Stimulated activated CD4-positive, alpha-beta T cell treated with anti-CD3 and anti-CD28 coated beads, Interleukin-1b, Interleukin-23, amount 100 ng/mL, for 4 hours (primary cell): ENCODE data around the gene LMOD1.
"Not testable (repeated sequence)": the region's sequence is repeated elsewhere in the genome, so short reads cannot be mapped to it uniquely, and the experiment has no call there.

Experiments used
- DNase-seq, 2 donors: peaks; one replicate each; pipeline ENCODE4 v3.0.0-alpha.2; 2020; ENCODE audit warnings: low read depth in 2 of 2

Gene LMOD1

DNA sequence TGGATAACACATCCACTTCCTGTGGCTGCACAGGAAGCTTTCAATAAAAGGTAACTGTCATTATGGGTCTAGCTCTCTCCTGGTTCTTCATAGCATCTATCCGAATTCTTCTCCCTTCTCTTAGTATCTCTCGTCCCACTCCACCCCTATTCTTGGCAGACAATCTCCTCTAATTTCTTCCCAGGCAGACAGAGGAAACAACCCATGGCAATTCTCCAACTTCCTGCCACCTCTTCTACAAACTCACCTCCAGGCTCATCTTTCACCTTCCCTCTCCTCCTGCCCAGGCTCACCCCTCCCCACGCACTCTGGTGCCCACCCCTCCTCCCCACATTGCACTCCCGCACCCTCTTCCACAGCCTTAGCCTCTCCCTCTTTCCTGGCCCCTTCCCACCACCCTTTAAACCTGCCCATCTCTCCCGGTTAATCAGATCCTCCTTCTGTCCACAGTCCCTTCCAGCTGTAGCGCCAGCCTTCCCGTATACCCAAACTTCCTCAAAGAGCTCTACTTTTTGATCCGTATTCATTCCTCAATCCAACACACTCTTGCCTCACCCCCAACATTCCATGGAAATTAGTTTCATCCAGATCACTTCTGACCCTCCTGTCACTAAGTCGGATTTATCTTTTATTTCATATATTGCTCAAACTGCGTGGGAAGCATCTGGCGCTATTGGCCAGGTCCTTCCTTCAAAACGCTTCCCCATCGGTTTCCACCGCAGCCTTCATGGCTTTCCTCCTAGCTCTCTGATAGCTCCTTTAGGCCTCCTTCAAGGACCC, 31.7 kb downstream of the LMOD1 start:
- no peak for DNase-seq

DNA sequence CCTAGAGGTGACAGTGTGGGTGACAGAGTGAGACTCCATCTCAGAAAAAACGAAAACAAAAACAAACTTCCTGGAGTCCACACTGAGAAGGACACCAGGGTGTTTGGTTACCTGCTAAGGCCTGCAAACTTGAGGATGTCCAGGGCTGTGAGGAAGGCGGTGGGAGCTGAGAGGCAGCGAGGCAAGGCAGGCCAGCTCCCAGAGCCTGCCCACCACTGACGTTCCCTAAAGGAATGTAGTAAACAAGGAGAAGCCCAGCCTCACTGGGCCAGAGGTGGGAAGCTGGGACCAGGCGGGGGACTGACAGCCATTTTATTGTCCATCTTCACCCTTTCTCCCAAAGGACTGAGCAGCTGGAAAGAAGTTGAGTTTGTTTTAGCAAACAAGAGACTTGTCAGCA, 33.5 kb downstream of the LMOD1 start:
- DNase-seq = no peak

DNA sequence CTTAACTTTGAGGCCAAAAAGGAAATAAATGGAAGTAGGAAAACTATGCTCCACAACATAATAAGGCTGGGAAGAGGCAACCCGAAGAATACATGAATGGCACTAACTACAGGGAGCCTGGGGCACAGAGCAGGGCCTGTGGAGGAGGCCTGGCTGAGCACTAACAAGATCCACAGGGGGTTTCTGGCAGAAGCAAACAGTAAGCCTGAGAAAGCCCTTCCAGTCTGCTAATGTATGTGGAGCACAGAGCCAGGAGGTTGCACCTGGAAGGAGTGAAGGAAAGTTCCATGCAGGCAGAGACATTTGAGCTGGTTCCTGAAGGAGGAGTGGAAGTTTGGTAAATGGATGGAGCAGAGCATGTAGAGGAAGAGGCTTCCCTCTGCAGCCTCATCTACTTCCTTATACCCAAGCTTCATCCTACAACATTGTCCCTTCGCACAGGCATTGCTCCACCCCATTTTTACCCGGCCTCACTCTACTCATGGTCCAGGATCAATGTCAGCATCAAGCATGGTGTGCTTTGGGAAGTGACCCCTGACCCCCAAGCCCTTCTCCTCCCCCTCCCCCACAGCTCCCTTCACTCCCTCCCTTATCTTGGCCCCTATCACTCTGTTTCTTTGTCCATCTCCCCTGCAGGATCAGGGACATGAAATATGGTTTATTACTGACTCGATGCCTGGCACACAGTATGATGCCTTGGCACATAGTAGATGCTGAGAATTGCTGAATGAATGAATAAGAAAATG, 34.3 kb downstream of the LMOD1 start:
- DNase-seq = no peak

DNA sequence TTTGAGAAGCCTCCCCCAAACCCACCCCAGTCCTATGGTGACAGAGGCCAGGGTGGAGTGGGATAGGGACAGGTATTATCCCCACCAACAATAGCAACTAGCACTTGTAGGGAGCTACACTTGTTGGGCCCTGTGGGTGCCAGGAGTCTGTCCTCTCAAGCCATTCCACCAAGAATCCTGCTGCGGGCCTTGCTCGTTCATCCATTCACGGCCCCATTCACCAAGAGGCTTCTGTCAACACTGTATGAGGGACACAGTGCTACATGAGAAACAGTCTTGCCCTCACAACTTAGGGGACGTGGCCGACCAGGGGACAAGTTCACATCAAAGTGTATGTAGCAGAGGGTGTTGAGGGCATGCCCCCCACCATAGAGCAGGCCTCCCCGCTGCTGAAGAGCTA, 38.7 kb downstream of the LMOD1 start:
- no peak for DNase-seq

DNA sequence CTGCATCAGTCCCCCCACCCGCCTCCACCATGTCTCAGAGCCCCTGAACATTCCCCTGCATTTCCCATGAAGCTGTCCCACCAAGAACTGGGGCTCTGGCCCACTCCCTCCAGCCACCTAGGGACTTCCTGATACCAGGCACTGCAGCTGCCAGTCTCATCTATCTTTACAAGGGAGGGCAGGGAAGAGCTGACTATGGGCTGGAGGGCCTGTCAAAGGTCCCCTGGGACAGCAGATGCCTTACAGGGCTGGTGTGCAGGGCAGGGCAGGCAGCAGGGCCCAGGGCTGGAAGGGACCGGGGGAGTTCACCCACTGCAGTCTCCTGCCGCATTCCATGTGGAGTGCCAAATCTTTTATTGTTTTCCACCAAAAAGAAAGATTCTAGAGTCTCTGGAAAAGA, 40.0 kb downstream of the LMOD1 start:
- DNase-seq = no peak

DNA sequence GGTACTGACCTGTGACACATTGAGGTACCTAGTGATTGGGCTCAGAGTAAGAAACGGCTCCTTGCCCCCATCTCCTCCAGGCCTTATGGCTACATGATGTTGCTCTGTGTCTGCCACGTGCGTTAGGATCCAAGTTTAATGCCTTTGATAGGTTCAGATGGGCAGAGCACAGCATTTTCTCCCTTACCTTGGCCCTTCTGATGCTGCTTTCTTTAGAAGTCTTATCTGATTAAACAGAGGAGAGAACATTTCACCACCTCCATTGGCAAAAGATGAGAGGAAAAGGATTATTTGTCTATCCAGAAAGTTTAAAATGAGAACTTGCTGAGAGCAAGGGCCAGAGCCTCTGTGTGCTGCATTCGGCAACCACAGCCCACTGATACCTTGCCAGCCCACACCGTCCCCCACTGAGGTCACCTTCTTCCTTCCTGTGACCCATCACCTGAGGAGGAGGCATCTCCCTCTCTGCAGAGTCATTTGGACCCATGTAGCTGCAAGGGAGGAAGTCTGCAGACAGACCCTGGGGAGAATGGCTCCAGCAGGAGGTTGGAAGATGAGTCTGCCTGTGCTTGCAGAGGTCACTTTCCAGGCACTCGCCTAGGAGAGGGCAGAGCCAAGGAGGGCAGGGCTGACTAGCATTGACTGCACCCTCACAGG, 41.0 kb downstream of the LMOD1 start:
- no peak for DNase-seq

DNA sequence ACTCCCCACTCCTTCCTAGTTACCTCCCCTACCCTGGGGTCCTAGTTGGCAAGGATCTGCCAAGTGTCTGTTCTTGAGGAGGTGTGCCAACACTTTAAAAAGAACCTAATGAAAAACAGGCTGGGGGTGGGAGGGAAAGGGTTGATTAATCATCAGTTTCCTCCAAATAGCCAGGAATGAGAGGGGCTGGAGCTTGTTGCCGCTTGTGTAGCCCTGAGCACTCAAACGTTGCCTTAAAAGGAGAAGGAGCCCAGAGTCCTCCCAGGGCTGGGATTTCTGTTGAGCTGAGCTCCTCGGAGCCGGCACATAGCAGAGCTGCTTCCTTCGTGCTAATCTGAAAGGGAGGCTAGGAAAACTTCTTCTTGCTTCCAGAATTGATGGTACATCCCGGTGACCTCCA, 41.8 kb downstream of the LMOD1 start:
- DNase-seq = no peak

DNA sequence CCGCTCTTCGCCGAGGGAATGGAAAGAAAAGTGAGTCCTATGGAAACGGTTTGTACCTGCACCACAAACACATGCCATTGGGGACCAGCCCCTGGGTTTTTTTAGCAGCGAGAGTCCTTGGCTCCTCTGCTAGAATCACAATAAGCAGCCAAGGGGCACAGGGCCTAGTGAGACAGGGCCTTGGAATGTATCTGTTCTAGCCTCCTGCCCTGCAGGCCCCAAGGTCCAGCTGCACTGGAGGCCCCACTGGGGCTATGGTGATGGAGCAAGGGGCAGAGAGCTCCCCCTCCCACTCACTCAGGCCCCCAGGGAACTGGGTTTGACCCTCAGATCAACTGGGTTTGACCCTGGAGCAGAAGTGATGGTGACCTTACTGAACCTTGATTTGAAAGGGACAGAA, 43.2 kb downstream of the LMOD1 start:
- DNase-seq = no peak

DNA sequence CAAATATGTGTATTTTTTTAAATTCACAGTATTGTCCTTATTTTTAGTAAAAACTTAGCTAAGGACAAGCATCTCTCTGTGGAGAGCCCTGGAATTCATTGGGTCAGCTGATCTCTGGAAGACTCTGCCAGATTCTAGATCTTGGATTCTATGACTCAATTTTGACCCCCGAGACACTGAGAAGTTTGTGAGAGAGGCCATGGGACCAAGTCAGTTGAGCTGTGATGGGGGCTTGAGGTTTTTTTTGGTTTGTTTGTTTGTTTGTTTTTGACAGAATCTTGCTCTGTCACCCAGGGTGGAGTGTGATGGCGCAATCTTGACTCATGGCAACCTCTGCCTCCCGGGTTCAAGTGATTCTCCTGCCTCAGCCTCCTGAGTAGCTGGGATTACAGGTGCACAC, 44.1 kb downstream of the LMOD1 start:
- DNase-seq = no peak

DNA sequence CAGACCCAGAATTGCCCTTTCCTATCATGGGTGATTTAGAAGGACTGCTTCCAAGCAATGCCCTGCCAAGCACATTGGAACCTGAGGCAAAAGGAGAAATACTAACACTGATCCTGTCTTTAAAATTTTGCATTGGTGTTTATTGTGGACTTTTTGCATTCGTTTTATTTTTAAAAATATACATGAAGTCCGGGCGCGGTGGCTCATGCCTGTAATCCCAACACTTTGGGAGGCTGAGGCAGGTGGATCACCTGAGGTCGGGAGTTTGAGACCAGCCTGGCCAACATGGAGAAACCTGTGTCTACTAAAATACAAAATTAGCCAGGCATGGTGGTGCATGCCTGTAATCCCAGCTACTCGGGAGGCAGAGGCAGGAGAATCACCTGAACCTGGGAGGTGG, 45.3 kb downstream of the LMOD1 start:
- not testable (repeated sequence) for DNase-seq

DNA sequence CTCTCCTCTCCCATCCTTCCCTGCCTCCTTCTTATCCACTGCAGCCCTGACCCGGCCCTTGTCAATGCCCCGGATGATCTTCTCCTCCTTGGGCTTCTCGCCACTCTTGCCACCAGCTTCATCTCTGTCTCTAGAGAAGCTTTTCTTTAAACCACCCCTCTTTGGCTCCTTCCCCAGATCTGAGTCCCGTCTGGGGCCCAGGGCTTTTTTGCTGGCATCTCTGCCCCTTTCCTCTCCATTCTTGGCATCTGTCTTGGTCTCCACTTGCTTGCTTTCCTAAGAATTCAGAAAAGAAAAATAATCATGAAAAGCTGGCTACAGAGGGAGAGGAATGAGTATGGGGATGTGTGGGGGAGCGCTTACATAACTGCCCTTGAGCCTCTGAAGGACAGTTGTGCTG, 45.9 kb downstream of the LMOD1 start:
- DNase-seq = no peak

DNA sequence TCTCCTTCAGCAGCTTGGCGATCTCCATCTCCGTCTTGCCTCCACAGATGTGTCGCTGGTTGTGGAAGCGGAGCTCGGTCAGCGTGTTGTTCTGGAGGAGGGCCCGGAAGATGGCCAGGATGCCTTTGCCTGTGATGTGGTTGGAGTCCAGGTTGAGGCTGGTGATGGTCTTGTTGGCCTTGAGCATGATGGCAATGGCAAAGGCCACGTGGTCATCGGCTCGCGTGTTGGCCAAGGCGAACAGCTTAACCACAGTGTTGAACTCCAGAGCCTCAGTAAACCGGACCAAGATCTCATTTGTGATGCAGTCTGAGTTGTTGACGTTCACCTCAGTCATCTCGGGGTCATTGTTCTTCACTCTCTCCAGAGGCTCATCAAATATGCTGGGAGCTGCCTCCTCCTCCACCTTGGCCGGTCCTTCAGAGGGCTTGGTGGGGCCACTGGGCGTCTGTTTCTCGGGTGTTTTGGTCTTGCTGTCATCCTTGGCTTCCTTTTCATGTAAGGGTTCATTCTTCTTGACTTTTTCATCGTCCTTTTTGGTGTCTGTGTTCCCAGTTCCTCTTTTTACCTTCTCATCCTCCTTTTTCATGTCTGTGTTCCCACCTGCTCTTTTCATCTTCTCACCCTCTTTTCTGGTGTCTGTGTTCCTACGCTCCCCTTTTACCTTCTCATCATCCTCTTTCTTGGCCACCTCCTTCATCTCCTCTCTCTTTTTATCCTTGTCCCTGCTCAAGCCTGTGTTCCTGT, 46.5 kb downstream of the LMOD1 start:
- no peak for DNase-seq

DNA sequence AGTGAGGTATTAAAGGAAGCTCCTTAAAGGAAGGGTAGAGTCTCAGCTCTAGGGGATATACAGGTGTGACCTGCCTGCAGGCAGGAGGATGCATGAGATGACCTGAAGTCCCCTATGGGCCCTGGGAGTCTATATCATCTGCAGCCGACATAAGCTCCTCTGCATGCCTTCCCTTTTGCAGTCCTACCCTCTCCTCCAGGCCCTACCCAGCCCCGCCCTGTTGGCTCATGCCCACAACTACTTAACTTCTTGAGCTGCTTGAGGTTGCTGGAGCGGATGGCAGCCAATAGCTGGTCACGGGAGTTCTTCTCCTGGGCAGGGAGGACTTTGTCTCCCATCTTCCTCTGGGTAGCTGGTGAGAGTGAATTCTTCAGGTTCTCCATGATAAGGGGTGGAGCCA, 47.4 kb downstream of the LMOD1 start:
- DNase-seq = no peak

DNA sequence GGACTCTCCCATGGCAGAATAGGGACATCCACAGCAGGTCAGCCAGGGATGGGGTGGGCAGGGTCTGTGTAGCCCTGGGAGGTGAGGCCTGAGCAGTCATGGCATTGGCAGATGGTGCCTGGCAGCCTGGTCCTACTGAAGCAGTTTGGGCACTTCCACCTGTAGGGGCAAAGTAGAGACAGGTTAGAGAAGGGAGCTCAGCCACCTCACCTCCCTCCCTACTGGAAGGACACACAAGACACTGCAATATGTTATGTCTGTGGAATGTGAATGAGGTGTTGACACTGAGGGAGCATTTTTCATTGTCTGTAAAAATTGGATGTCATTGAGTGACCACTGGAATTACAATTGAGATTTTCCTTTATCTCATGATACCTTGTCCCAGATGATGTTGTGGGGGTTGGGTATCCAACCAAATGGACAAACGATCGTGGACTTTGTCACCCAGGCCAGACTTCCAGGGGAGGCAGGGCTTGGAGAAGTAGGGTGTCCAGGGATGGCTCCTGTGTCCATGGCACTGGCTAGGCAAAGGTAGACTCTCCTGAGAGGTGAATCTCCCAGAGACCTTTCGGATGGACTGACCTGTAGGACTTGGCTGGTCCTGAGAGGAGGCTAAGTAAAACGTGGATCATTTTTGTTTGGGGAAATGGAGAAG, 48.0 kb downstream of the LMOD1 start:
- DNase-seq = no peak

DNA sequence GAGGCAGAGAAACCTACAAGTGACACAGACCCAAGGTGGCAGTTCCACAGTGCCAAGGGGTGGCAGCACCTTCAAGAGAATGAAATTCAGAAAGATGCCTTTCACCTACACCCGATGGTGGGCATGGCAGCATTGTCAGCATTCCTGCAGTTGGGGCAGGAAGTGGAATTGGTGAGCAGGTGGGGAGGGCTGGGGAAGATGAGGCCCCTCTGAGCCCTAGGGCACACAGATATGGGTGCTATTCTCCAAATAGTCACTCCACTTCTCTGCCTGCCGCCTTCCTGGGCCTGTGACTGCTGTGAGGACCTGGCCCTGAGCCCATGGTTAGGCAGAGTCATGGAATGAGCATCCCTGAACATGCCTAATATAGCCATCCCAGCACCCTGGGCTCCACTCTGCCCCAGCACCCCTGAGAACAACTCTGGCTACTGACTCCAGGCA, 49.4 kb downstream of the LMOD1 start:
- DNase-seq = no peak

DNA sequence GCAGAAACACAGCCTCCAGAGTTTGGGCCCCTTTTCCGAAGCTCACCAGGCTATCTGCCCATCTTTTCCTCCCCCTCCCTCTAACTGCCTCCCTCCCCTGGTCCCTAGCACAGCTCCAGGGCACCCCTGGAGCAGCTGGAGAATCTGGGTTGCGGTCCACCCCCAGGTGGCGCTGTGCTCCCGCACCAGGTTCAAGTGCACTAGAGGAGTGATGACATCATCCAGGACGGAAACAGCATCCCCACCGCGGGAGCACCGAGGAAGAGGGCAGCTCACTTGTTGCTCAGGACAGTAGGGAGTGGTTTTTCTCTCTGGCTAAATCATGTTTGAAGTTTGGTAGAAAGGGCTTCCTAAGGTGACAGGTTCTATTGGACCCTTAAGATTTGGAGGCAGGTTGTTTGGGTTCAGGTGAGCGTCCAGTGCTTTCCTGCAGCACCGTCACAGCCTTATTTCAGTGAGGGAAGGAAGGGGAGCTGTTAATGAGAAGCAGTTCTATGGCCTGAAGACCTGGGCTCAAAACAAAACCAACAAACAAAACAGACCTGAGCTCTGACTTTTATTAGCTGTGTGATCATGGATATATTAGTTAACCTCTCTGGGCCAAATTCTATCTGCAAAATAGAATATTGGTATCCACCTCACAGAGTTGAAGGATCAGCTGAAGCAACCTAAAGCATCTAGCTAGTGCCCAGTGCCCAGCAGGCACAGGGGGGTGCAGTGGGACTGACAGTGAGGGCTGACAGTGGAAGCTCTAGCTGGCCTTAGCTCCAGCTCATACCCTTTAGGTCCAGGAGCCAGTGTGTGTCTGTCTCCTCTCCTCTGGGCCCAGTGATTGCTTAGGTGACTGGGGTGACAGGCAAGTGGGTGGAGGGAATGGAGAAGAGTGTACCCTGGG, 50.2 kb downstream of the LMOD1 start:
- DNase-seq = peak; percentile 65 to 74

DNA sequence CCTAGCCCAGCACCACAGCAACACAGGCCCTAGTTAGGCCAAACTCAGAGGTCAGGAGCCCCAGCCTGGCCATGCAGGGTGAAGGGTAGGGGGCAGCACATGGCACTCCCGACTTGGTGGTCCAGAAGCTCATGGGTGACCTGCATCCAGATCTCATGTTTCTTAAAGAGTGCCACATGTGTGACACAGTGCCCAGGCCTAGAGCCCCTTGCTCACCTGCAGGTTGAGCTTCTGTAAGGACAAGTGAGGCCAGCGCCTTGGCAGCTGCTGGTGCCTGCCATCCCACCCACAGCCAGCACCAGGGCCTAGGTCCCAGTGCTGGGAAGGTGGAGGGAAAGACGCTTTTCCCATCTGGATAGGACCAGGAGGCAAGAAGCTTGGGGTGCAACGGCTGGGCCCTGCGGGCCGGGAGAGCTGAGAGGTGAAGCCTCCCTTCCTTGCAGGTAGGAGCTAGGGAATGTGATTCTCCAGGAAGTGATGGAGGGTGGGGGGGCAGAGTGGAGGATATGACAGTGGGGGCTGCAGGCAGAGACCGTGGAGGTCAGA, 51.2 kb downstream of the LMOD1 start:
- DNase-seq = no peak

DNA sequence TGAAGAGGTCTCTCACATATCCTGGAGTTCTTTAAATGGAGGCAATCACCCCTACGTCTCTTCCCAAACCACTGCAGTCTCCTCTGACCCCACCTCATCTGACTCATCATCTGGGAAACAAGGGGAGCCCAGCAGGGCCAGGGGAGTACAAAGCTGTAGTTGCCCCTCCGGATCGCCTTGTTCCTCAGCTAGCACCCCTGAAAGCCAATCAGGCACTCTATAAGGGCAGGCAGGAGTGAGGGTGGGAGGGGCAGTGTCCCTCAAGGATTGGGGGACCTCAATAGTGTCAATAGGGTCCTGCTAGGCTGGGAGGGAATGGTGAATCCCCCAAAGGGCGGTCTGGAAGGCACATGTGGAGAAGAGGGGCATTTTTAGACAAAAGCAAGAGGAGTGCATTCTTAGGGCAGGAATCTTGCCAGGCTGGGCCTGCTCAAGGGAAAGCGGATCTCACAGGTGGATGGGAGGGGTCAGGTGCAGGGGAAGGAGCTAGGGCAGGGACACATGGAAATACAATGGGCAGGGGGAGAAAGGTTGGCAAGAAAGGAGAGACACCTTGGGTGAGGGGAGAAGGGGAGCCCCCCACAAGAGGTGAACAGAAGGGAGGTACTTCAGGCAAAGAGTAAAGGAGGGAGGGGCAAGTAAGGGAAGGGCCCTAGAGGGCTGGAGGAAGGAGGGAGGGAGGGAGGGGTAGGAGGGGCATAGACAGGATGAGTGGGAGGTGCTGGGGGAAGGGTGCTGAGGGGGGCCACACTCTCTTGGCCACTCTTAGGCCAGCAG, 51.8 kb downstream of the LMOD1 start:
- no peak for DNase-seq

DNA sequence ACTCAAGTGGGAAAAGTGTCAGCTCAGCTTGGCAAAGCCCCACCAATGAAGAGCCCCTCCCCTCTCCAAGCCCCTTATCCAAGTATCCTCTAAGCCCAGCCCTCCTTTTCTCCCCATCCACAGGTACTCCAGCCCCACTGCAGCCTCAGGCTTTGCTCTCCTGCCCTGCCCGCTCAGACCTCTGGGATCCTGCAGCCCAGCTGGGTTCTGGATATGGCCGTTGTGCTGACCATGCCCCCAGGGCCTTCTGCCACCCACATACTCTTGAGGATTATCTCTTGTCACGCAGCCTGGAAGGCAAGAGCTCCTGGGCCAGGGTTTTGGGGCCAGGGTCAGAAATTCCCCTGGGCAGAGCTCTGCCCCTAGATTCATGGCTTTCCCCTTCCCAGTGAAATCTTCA, 52.9 kb downstream of the LMOD1 start:
- DNase-seq = no peak

DNA sequence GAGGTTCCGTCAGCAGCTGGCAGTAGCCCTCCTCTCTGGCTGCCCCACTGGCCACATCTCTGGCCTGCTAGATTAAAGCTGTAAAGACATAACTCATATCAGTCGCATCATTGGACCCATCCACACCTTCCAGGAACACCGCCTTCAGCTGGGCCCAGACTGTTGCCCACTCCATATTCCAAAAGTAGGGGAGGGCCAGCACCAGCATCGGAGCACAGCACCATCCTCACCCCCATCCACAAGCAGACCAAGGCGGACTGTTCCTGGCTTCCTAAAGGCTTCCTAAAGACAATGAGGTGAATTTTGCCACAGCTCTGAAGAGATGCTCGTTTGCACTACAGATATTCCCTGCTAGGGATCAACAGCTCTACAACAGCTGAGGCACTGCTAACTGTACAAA, 54.1 kb downstream of the LMOD1 start:
- DNase-seq = no peak
